ENCODE data around the gene TMEM151B. TPM values are rescaled to one million over a fixed set of nuclear protein-coding genes. Genes with fewer than 3 reads are reported as not detected.

TMEM151B gene
- total and polyA plus RNA-seq, 2 of the 13 experiments (the other 11 are each of a cell fraction or from before 2014, with no cell fraction given): not detected

GRCh38 chr6:44257025-44257752, 13.1 kb upstream of the TMEM151B start, which contains the start of gene SLC35B2 (continued):
- TF ChIP-seq ZNF790 (CRISPR knock-in tag; IDR thresholded peaks at IDR 0.05; ENCODE audit: borderline replicate concordance) (no peak; the same call in 1 of the 2 replicates), SETDB1 (CRISPR knock-in tag; IDR thresholded peaks at IDR 0.05; ENCODE audit: borderline replicate concordance) (no peak), SUZ12 (IDR thresholded peaks at IDR 0.05; ENCODE audit: low read depth, low read length) (no peak), LBX2 (CRISPR knock-in tag; IDR thresholded peaks at IDR 0.05; ENCODE audit: borderline replicate concordance) (no peak), ZNF234 (CRISPR knock-in tag; conservative IDR thresholded peaks at IDR 0.05) (peak; percentile 98), ZNF841 (CRISPR knock-in tag; IDR thresholded peaks at IDR 0.05; ENCODE audit: borderline replicate concordance) (peak; percentile 85; the same call in 1 of the 2 replicates), NCOA2 (CRISPR knock-in tag; IDR thresholded peaks at IDR 0.05) (peak; percentile 61; the same call in 1 of the 2 replicates), ARNT (IDR thresholded peaks at IDR 0.05) (no peak), GMEB2 (CRISPR knock-in tag; IDR thresholded peaks at IDR 0.05; ENCODE audit: low read depth) (peak; percentile 26; the same call in 1 of the 2 replicates), ZNF407 (CRISPR knock-in tag; IDR thresholded peaks at IDR 0.05; ENCODE audit: not compliant biosample characterization) (no peak), CEBPZ (IDR thresholded peaks at IDR 0.05; ENCODE audit: low read length) (no peak), IRF9 (CRISPR knock-in tag; IDR thresholded peaks at IDR 0.05; ENCODE audit: borderline replicate concordance) (peak; percentile 92; the same call in 1 of the 2 replicates), ZSCAN9 (CRISPR knock-in tag; IDR thresholded peaks at IDR 0.05; ENCODE audit: borderline replicate concordance) (peak; percentile 54; the same call in 1 of the 2 replicates), HMG20B (CRISPR knock-in tag; conservative IDR thresholded peaks at IDR 0.05) (peak; percentile 25; the same call in 1 of the 2 replicates)

All from HepG2 (cell line).